HEK293T (cell line): ENCODE measurements around the gene DDAH1.

Source experiments
- BHLHE40 ChIP-seq: fragments of 450-650 bp; IDR thresholded peaks from 2 replicates; pipeline ENCODE4 v1.6.1; 2016; ENCODE audit warnings: mild to moderate bottlenecking, moderate library complexity, borderline replicate concordance
- CTBP1 ChIP-seq: fragments of 450-650 bp; IDR thresholded peaks from 2 replicates; pipeline ENCODE4 v1.6.1; 2016; ENCODE audit warnings: borderline replicate concordance
- ELF4 ChIP-seq: fragments of 450-650 bp; IDR thresholded peaks from 2 replicates; pipeline ENCODE4 v1.6.1; 2017; ENCODE audit warnings: antibody characterized with exemption
- FOXA1 ChIP-seq: fragments of 450-650 bp; IDR thresholded peaks from 2 replicates; pipeline ENCODE4 v1.6.1; 2016; ENCODE audit warnings: mild to moderate bottlenecking
- FOXK2 ChIP-seq: fragments of 450-650 bp; IDR thresholded peaks from 2 replicates; pipeline ENCODE4 v1.6.1; 2016; ENCODE audit warnings: mild to moderate bottlenecking
- FOXM1 ChIP-seq: fragments of 450-650 bp; IDR thresholded peaks from 2 replicates; pipeline ENCODE4 v1.6.1; 2017; ENCODE audit warnings: mild to moderate bottlenecking, borderline replicate concordance
- NFRKB ChIP-seq: fragments of 450-650 bp; IDR thresholded peaks from 2 replicates; pipeline ENCODE4 v1.6.1; 2016; ENCODE audit warnings: mild to moderate bottlenecking, moderate library complexity
- SP1 ChIP-seq: fragments of 450-650 bp; IDR thresholded peaks from 2 replicates; pipeline ENCODE4 v1.6.1; 2017
- SUZ12 ChIP-seq: fragments of 450-650 bp; IDR thresholded peaks from 2 replicates; pipeline ENCODE4 v1.6.1; 2016; ENCODE audit warnings: mild to moderate bottlenecking
- TARDBP ChIP-seq: fragments of 450-650 bp; IDR thresholded peaks from 2 replicates; pipeline ENCODE4 v1.6.1; 2016
- ZNF384 ChIP-seq: fragments of 450-650 bp; IDR thresholded peaks from 2 replicates; pipeline ENCODE4 v1.6.1; 2016

DNA sequence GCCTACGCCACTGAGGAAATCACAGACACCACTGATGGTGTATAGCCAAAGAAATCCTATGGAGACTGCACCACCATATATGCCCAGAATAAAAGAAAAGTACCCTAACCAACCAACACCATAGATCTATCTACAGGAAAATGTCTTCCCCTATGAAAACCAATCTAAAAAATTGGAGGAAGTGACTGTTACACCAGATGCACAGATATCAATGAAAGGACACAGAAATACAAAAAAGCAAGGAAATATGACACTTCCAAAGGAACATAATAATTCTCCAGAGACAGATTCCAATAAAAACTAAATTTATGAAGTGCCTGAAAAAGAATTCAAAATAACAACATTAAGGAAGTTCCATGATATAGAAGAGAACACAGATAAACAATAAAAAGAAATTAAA lies 131.8 kb downstream of the DDAH1 start:
- TF ChIP-seq SUZ12 (no peak), NFRKB (no peak), TARDBP (no peak), BHLHE40 (no peak), FOXK2 (no peak), SP1 (no peak), FOXA1 (no peak), ELF4 (no peak), CTBP1 (no peak), ZNF384 (no peak), FOXM1 (no peak)
